Measurements from ENCODE around the gene ZNF536. TPM values are rescaled to one million over a fixed set of nuclear protein-coding genes. Genes with fewer than 3 reads are reported as not detected.

Gene ZNF536
- total and polyA plus RNA-seq, 3 donors from 2014 or later: 6.6 to 57.6 (median 35.1) TPM

DNA sequence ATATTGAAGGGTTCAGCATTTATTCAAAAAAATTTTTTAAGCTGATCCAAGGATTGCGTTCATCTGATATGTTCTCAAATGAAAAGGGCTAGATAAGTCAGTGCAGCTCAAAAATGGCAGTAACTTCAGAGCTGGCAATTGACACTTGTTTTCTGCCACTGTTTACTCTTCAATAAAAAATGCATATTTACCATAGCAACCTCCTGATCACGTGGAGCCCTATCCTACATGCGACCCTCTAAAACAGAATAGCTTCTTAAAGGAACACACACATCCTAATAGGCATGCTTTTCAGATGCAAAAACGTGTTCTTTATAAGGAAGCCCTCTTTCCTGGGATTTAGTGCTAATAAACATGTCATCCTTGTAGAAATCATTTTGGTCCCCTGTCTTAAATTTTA is 150.2 kb downstream of the ZNF536 start:
- H3K9me3 ChIP-seq: no peaks in the 10 kb centered on the region
- DNase-seq: no peak
- no peaks in the 10 kb centered on the region for H3K27me3 ChIP-seq
- TF ChIP-seq POLR2A (IDR thresholded peaks at IDR 0.05): no peak
- TF ChIP-seq, protein P1, sequence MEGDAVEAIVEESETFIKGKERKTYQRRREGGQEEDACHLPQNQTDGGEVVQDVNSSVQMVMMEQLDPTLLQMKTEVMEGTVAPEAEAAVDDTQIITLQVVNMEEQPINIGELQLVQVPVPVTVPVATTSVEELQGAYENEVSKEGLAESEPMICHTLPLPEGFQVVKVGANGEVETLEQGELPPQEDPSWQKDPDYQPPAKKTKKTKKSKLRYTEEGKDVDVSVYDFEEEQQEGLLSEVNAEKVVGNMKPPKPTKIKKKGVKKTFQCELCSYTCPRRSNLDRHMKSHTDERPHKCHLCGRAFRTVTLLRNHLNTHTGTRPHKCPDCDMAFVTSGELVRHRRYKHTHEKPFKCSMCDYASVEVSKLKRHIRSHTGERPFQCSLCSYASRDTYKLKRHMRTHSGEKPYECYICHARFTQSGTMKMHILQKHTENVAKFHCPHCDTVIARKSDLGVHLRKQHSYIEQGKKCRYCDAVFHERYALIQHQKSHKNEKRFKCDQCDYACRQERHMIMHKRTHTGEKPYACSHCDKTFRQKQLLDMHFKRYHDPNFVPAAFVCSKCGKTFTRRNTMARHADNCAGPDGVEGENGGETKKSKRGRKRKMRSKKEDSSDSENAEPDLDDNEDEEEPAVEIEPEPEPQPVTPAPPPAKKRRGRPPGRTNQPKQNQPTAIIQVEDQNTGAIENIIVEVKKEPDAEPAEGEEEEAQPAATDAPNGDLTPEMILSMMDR (IDR thresholded peaks at IDR 0.05): no peak
- H3K36me3 ChIP-seq (ENCODE audit: low read depth, missing control alignments): no peaks in the 10 kb centered on the region
- intact Hi-C loops (cut with DNase I; ENCODE audit: low total_unique reads): no loop called here
- H3K4me1 ChIP-seq: no peaks in the 10 kb centered on the region
- H3K4me3 ChIP-seq: no peak overlapping the region
- H3K27ac ChIP-seq: no peak overlapping the region
- 49 to 55% methylated on average over 4 of the region's 4 CpGs for WGBS, 2 donors

DNA sequence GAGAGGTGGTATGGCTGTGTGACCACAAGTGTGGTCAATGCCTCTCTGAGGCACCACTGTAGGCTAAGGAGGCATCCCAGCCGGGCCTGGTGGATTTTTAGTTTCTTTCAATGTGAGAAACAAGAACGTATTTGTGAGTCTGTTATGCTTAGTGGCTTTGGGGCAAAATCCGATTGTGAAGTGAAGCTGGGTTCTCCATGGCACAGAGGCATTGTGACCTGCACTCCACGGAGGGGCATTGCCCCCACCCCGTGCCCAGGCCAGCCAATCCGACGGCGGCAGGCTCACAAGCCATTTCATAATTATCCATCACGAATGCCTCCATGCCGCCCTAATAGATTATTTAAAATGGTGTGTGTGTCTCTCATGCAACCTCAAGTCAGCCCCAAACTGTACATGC is 151.6 kb downstream of the ZNF536 start:
- Histone ChIP-seq H3K27me3 (no peaks in the 10 kb centered on the region), H3K9me3 (no peaks in the 10 kb centered on the region), H3K36me3 (ENCODE audit: low read depth, missing control alignments) (no peaks in the 10 kb centered on the region), H3K27ac (no peak overlapping the region), H3K4me1 (no peaks in the 10 kb centered on the region), H3K4me3 (no peak overlapping the region)
- WGBS, 2 donors: 81 to 87% methylated on average over 10 of the region's 10 CpGs
- TF ChIP-seq POLR2A (IDR thresholded peaks at IDR 0.05): no peak
- TF ChIP-seq, protein P1 (IDR thresholded peaks at IDR 0.05): no peak
- intact Hi-C loops (cut with DNase I; ENCODE audit: low total_unique reads): no loop called here
- DNase-seq: no peak

DNA sequence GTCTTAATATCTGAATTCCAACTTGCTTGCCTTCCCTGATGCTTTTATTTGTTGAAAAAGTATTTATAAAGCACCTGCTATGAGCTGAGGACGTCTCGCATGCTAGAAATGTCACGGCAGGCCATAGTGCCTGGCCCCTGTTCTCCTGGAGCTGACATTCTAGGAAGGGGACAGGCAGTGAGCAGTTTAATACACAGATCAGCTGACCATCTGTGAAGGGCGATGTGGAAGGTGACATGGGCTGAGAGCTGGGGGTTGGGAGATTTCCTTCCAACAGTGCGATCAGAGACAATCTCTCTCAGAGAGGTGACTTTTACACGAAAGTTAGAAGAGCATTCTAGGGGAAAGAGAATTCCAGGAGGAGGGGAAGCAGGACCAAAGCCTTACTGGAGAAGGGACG is 153.2 kb downstream of the ZNF536 start:
- WGBS, 2 donors: 85% methylated on average over 7 of the region's 7 CpGs
- DNase-seq: no peak
- H3K9me3 ChIP-seq: no peaks in the 10 kb centered on the region
- intact Hi-C loops (cut with DNase I; ENCODE audit: low total_unique reads): no loop called here
- no peaks in the 10 kb centered on the region for H3K36me3 ChIP-seq (ENCODE audit: low read depth, missing control alignments)
- H3K4me3 ChIP-seq: no peak overlapping the region
- no peak for TF ChIP-seq POLR2A (IDR thresholded peaks at IDR 0.05)
- TF ChIP-seq, protein P1 (IDR thresholded peaks at IDR 0.05): no peak
- no peaks in the 10 kb centered on the region for H3K27me3 ChIP-seq
- no peak overlapping the region for H3K27ac ChIP-seq
- H3K4me1 ChIP-seq: no peaks in the 10 kb centered on the region

DNA sequence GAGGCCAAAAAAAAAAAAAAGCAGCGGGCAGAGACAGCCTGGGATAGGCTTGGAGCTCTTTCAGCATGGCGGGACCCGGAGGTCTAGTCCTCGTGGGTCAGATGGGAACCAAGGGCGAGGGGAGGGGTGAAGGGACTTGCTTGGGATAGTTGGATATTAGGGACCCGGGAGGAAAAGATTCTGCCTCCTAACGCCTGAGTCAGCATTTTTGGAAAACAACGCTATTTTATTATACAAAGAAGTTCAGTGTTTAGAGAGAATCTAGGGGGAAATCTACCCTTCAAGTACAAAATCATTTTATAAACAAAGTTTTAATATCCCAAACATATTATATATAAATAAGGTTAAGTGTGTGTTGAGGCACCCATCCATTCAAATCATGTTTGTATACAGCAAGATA is 156.7 kb downstream of the ZNF536 start:
- no peaks in the 10 kb centered on the region for H3K4me1 ChIP-seq
- H3K27ac ChIP-seq: no peak overlapping the region
- no peak for TF ChIP-seq POLR2A (IDR thresholded peaks at IDR 0.05)
- TF ChIP-seq, protein P1 (IDR thresholded peaks at IDR 0.05): no peak
- WGBS, 2 donors: 90 to 91% methylated on average over 8 of the region's 8 CpGs
- no peaks in the 10 kb centered on the region for H3K9me3 ChIP-seq
- no peaks in the 10 kb centered on the region for H3K27me3 ChIP-seq
- DNase-seq: no peak
- H3K4me3 ChIP-seq: no peak overlapping the region
- intact Hi-C loops (cut with DNase I; ENCODE audit: low total_unique reads): no loop called here
- H3K36me3 ChIP-seq (ENCODE audit: low read depth, missing control alignments): no peaks in the 10 kb centered on the region

DNA sequence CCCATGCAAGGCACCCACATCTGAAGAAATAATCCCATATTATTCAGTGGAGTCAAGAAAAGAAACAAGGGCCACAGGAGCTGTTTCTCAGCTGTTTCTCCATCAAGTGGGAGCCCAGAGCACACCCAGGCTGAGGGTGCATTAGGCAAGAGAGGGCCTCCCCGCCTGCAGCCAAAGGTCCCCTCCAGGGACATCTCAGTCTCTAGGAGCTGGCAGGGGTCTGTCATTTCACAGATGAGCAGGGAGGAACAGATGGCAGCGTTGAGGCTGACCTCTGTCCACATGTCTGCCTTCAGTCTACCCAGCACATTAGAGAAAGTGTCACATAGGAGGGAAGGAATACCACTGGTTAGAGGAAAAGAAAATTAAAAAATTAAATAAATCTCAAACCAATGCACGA is 157.7 kb downstream of the ZNF536 start:
- intact Hi-C loops (cut with DNase I; ENCODE audit: low total_unique reads): no loop called here
- no peak overlapping the region for H3K27ac ChIP-seq

More for the DNA sequence above, 157.7 kb downstream of the ZNF536 start:
- Histone ChIP-seq H3K4me1 (no peaks in the 10 kb centered on the region), H3K27me3 (no peaks in the 10 kb centered on the region), H3K36me3 (ENCODE audit: low read depth, missing control alignments) (no peaks in the 10 kb centered on the region), H3K9me3 (no peaks in the 10 kb centered on the region), H3K4me3 (no peak overlapping the region)
- TF ChIP-seq, protein P1 (IDR thresholded peaks at IDR 0.05): no peak
- no peak for TF ChIP-seq POLR2A (IDR thresholded peaks at IDR 0.05)
- 78 to 90% methylated on average over 3 of the region's 3 CpGs for WGBS, 2 donors
- no peak for DNase-seq
